Measurements from ENCODE around the gene MOV10L1.

Gene MOV10L1

DNA sequence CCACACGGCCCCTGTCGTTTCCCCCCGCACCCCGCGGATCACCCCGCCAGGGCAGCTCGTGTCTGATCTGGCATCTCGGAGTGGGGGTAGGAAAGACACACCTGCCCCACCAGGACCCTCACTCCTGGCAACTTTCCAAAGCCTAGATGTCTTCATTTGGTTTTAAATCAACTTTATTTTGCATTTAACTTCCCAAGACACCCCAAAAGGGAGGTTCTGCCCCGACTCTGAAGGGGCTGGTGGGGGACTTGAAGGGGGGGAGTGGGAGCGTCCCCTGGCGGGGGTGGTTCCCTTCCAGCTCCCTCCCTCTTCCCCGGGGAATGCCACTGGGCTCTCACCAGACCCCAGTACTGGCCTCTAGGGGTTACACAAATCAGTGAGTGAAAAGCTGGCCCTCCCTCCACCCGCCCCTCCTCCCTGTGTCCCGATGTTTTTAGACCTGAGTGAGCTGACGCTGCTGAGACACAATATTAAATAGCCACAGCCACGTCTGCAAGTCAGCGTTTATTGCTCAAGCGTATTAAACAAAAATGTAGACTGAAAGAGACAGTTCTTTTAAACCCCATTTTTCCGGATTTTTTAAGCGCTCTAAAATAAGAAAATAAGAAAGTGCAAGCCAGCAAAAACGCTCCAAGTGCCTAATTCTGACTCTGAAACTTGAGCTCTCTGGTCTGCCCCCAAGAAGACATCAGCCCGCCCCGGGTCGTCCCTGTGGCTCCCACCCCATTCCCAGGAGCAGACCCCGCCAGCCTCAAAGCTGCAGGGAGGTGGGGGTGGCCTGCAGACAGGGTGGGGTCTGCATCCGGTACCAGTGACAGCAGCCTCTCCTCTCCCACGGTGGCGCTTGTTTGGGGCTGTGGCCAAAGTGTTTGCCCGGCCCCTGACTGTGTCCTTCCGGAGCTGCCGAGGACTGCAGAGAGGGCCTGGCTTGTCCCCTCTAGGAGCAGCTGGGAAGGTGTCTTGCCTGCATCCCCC is 30.6 kb upstream of the MOV10L1 start:
- TF ChIP-seq, protein P1, sequence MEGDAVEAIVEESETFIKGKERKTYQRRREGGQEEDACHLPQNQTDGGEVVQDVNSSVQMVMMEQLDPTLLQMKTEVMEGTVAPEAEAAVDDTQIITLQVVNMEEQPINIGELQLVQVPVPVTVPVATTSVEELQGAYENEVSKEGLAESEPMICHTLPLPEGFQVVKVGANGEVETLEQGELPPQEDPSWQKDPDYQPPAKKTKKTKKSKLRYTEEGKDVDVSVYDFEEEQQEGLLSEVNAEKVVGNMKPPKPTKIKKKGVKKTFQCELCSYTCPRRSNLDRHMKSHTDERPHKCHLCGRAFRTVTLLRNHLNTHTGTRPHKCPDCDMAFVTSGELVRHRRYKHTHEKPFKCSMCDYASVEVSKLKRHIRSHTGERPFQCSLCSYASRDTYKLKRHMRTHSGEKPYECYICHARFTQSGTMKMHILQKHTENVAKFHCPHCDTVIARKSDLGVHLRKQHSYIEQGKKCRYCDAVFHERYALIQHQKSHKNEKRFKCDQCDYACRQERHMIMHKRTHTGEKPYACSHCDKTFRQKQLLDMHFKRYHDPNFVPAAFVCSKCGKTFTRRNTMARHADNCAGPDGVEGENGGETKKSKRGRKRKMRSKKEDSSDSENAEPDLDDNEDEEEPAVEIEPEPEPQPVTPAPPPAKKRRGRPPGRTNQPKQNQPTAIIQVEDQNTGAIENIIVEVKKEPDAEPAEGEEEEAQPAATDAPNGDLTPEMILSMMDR (IDR thresholded peaks at IDR 0.05) = no peak
- peak overlapping the region; percentile 49 for H3K4me3 ChIP-seq (ENCODE audit: low read depth, low read length)
- no peaks in the 10 kb centered on the region for H3K27me3 ChIP-seq (ENCODE audit: control insufficient read depth, insufficient read depth, low read length)

DNA sequence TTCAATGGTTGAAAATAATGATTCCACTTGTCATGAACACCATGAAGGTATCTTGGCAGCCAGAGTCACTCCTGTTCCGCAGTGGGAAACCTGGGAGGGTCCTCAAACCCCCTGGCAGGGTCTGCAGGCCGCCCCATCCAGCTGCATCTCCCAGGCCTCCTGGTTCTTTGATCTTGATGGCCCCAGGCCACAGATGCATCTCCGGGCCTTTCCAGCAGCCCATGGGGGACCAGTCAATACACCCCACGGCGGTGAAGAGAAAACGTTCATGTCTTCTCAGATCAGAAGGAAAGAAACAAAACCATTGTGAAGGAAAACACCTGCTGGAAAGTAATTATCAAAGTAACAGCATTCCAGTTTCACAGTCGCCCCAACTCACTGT is 29.9 kb upstream of the MOV10L1 start:
- Histone ChIP-seq H3K9ac (no peak overlapping the region), H3K36me3 (ENCODE audit: control insufficient read depth, insufficient read depth, low read length) (no peaks in the 10 kb centered on the region), H3K27ac (no peak overlapping the region), H3K9me3 (ENCODE audit: control insufficient read depth, low read length) (no peaks in the 10 kb centered on the region), H3K79me2 (no peaks in the 10 kb centered on the region), H3K4me2 (ENCODE audit: low read length) (peak overlapping the region; percentile 62), H3K27me3 (ENCODE audit: control insufficient read depth, insufficient read depth, low read length) (no peaks in the 10 kb centered on the region), H2AFZ (peak overlapping the region; percentile 85), H3K4me3 (ENCODE audit: low read depth, low read length) (peak overlapping the region; percentile 49), H3K4me1 (peaks cover 2% of the 10 kb centered on the region)
- TF ChIP-seq, protein P1 (IDR thresholded peaks at IDR 0.05) = no peak

More for the DNA sequence above, 30.6 kb upstream of the MOV10L1 start:
- H3K9me3 ChIP-seq (ENCODE audit: control insufficient read depth, low read length) = no peaks in the 10 kb centered on the region
- H3K79me2 ChIP-seq = no peaks in the 10 kb centered on the region
- peak overlapping the region; percentile 62 for H3K4me2 ChIP-seq (ENCODE audit: low read length)
- H2AFZ ChIP-seq = peak overlapping the region; percentile 85
- no peaks in the 10 kb centered on the region for H3K36me3 ChIP-seq (ENCODE audit: control insufficient read depth, insufficient read depth, low read length)
- peak overlapping the region; percentile 36 for H3K27ac ChIP-seq
- no peak overlapping the region for H3K9ac ChIP-seq
- peaks cover 2% of the 10 kb centered on the region for H3K4me1 ChIP-seq

DNA sequence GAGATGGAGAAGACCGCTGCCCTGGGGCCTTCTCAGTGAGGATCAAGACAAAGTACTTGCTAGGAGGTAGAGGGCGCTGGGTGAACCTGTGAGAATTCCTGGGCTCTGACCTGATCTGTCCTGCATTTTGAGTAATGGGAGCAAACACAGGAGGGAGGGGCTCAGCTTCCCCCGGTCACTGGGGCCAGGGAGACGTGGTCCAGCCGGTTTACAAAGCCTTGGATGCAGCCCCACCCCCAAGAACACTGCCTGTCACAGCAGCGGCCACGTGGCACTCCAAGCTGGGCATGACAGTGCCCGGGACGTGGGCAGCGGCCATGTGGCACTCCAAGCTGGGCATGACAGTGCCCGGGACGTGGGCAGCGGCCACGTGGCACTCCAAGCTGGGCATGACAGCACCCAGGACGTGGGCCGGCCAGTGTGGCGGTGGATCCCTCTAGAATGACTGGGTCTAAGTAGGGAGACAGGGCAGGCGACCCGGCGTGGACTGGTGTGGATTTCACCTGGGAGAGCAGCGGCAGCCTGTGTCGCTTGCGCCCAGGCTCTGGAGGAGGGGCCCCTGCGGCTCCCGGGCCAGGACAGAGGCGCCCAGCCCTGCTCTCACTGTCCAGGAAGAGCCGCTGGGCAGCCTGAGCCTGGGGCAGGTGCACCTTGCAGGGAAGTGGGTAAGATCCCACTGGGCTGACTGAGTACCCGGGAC is 29.2 kb upstream of the MOV10L1 start:
- no peak overlapping the region for H3K27ac ChIP-seq
- no peak overlapping the region for H3K4me3 ChIP-seq (ENCODE audit: low read depth, low read length)
- no peaks in the 10 kb centered on the region for H3K79me2 ChIP-seq
- H3K9me3 ChIP-seq (ENCODE audit: control insufficient read depth, low read length) = no peaks in the 10 kb centered on the region
- no peak overlapping the region for H2AFZ ChIP-seq
- TF ChIP-seq, protein P1 (IDR thresholded peaks at IDR 0.05) = no peak
- H3K4me1 ChIP-seq = peaks cover 2% of the 10 kb centered on the region
- H3K9ac ChIP-seq = no peak overlapping the region
- no peaks in the 10 kb centered on the region for H3K36me3 ChIP-seq (ENCODE audit: control insufficient read depth, insufficient read depth, low read length)
- H3K4me2 ChIP-seq (ENCODE audit: low read length) = no peak overlapping the region
- H3K27me3 ChIP-seq (ENCODE audit: control insufficient read depth, insufficient read depth, low read length) = no peaks in the 10 kb centered on the region

DNA sequence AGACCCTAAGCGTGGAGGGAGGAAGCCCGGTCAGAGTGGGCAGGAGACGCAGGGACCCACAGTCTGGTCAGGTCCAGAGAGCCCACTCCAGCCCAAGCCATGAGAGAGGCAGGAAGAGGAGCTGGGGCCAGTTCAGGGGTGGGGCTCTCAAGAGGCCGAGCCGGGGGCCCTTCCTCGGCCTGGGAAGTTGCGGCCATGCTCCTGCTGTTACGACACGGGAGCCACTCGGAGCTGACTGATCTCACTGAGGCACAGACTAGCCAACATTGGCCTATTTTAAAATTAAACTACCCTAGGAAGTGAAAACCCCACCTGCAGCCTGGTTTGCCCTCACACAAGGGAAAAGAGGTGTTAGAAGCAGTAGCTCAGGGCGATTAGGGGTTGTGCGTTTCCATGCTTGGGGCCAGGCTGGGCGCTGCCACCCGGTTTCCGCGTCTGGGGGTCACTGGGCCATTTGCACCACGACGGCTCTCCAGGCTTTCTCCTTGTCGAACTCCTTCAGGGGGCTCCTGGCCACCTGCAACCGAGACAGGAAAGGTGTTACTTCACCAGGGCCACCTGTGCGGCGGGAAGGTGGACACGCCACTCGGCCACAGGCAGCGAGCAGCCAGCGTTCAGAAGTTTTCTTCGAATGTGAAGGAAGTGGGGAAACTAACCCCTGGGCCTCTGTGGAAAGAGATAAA is 28.5 kb upstream of the MOV10L1 start:
- H3K79me2 ChIP-seq = no peaks in the 10 kb centered on the region
- H3K4me2 ChIP-seq (ENCODE audit: low read length) = no peak overlapping the region
- TF ChIP-seq, protein P1 (IDR thresholded peaks at IDR 0.05) = no peak
- H3K27ac ChIP-seq = no peak overlapping the region
- no peak overlapping the region for H3K9ac ChIP-seq
- H2AFZ ChIP-seq = no peak overlapping the region
- no peaks in the 10 kb centered on the region for H3K36me3 ChIP-seq (ENCODE audit: control insufficient read depth, insufficient read depth, low read length)
- no peaks in the 10 kb centered on the region for H3K27me3 ChIP-seq (ENCODE audit: control insufficient read depth, insufficient read depth, low read length)
- H3K9me3 ChIP-seq (ENCODE audit: control insufficient read depth, low read length) = no peaks in the 10 kb centered on the region
- H3K4me1 ChIP-seq = peaks cover 2% of the 10 kb centered on the region
- H3K4me3 ChIP-seq (ENCODE audit: low read depth, low read length) = no peak overlapping the region

All from parathyroid adenoma (tissue), 2 donors.